NCI-H2107 (cell line): ENCODE measurements around the gene DLG5.

ENCODE experiments used
- DNase-seq: peaks from one replicate; lab custom pipeline; 2025; lab: John Stamatoyannopoulos, UW

DLG5 gene

DNA sequence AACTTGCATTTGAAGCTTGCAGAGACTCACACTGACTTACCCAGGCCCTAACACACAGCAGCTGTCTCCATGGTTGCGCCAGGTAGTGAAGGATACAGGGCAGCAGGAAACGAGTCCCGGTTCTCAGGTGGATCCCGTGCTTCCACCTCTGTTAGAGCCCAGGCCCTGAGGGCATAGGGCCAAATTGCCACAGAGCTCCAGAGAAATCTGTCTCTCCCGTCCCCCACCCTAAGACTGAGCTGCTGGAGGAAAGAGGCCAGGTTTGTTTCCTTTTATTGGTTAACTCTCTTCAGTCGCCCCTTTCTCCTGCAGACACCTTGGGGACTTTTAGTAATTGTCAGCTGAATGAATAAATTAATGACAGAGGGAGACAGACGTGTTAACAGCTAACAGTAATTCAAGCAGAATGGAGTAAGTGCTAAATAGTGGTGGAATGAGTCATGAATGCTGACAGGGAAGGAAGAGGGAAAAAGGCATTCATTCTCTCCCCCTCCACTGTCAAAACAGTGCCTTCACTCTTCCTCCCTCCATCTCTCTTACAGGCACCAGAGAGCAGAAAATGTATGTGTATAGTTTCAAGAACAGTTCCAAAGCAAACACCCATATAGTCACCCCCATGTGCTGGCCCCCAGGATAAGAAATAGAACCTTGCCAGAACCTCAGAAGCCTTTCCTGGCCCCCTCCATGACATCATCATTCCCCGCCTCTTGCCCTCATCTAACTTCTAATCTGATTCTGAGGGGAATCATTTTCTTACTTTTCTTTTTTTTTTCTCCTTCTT is 16.8 kb upstream of the DLG5 start:
- DNase-seq = no peak

DNA sequence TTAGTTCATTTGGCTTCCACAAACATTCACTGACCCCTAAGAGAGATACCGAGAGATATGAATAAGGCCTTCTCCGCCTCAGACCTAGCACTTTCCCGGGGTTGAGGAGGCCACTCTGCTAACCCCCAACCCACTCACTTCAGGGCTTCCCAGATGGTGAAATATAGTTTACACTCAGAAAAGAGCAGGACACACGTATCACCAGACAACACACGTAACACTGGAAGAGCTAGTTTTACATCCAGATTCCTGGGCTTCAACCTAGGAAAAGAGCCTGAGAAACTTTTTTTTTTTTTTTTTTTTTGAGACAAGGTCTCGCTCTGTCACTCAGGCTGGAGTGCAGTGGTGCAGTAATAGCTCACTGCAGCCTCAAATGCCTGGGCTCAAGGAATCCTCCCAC is 15.2 kb upstream of the DLG5 start:
- no peak for DNase-seq

DNA sequence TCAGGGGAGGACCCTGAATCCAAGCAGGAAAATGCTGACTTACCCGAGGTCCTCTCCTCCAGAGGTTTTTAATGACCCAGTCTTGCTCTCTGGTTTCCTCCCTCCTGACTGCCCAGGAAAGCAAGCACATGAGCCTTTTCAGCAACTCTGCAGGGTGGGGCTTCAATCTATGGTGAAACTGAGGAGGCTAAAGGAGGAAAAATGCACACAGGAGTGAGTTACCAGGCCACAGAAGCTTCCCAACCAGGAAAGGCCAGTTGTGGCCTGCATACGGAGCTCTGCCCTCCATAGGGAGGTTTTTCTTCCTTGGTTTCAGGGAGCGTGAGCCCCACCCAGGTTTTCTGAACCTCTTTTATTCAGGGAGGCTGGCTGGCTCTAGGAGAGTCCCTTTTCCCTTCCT is 14.1 kb upstream of the DLG5 start:
- no peak for DNase-seq

DNA sequence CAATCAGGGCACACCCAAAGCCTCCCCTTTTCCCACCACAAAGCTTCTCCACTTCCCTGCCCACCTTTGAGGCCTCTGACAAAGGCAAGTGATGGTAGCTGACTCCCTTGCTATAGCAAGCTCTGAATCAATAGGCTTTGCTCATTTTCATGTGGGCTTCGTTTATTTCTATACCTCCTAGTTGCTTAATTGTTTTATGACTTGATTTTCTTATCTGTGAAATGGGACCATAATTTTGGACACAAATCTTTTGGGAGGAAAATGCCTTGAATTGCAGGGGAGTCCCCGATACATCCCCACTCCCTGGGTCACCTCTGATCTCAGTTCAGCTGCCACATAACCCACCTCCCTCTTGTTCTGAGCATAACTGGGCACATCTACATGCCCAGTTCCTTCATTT is 13.7 kb upstream of the DLG5 start:
- no peak for DNase-seq

DNA sequence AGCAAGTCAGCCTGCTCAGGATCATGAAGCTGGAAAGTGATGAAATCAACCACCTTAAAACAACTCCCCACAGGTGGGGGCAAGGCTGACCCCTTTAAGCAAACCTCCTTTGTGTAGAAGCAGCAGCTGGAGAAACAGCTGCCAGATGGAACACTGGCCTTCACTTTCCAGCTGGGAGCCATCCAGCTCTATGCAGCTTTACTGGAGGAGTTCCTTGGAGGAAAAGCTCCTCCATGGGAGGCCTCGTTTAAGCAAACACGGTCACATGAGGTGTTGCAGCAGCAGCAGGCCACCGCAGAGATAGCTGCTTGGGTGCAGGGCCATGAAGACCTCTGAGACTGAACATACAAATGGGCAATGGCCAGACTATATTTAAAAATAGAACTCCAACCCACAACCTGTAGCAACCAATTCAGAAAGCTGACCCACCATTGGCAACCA is 13.0 kb upstream of the DLG5 start:
- DNase-seq = no peak

DNA sequence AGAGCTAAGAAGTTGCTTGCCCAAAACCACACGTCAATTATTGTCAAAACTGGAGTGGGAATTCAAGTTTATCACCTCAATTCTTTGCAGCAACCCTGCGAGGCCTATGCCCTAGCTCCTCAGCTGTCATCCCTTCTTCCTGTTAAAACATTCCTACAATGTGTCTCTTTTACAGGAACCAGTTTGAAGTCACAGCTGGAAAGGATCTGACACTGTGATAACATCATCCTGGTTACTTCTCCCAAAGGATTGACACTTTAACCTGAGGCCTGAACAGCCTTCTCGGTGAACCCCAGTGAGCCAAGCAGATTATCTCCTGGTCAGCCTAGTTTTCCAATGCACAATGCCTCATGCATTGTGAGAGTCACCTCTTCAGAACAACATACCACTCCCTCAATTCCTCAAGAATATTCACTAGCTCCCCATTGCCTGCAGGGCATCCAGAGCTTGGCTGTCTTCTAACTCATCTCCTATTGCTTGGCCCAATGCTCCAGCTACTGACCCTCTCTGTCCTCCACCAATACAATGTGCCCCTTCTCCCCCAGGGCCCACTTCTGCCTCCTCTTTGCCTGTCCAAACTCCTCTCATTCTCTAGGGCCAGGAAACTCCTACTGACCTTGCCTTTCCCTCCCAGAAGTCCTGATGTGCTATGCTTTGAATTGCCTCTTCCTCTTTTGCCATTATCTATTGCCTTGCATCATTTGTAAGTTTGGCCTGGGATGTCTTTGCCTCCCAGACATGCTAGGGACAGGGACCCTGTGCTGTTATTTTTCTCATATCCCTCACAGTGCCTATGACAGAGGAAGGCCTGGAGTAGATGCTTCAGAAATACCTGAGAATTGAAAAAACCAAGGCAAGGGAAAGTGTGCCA is 10.4 kb upstream of the DLG5 start:
- DNase-seq = no peak

DNA sequence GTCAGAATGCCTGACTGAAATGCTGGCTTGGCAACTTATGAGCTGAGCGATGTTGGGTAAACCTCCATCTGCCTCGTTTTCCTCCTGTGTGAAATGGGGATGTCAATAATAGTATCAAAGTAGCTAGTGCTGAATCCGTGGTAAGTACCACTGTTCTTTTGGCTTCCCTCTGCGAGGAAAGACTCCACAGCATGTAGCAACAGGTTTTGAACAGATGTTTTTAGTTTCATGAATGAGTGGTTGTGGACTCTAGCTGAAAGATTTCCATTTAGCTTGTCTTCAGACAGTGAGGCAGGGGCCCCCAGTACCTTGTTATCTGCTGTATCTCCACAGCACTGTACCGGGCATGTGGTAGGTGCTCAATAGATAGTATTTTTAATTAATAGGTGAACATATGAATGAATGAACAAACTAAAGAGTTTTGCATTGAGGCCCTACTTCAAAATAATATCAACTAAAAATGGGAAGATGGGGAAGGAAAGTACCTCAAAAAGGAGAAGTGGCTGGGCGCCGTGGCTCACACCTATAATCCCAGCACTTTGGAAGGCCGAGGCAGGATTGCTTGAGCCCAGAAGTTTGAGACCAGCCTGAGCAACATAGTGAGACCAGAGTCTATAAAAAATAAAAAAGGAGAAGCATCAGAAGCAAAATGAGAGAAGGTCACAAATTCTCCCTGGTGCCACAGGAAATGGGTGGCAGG is 5.6 kb upstream of the DLG5 start:
- no peak for DNase-seq

DNA sequence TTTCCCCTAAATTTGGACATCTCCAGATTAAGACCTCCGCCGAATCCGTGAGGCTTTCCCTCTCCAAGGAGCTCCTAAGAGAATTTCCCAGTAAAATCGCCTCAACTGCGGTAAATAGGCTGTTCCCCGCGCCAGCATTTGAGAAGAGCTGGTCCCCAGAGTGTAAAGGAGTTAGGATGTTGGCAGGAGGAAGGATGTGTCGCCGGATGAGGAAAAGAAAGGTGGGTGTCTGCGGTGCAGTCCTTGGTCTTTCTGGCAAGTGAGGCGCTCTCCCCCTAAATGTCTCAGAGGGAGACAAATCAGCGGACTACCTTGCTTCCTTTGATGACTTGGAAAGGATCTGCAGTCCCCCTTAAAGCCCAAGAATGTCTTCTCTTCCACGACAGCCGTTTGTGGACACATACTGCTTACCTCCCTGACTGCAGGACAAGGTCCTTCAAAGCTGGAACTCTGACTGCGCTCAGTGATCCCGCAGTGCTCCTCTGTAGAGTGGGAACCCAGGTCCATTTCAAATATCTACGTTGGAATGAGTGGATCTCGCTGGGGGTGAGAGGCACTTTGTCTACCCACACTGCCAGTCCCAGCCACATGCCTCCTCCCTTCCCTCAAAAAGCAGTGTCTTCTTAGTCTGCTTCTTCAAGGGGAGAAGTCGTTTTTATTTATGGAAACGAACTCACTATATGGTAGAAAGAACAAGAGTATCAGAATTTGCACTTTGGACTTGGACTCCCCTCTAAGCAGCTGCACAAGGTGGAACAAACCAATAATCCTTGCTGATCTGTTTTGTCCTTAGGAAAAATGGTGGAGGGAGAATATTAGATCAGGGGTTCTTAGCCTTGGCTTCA is 1.1 kb upstream of the DLG5 start:
- no peak for DNase-seq

DNA sequence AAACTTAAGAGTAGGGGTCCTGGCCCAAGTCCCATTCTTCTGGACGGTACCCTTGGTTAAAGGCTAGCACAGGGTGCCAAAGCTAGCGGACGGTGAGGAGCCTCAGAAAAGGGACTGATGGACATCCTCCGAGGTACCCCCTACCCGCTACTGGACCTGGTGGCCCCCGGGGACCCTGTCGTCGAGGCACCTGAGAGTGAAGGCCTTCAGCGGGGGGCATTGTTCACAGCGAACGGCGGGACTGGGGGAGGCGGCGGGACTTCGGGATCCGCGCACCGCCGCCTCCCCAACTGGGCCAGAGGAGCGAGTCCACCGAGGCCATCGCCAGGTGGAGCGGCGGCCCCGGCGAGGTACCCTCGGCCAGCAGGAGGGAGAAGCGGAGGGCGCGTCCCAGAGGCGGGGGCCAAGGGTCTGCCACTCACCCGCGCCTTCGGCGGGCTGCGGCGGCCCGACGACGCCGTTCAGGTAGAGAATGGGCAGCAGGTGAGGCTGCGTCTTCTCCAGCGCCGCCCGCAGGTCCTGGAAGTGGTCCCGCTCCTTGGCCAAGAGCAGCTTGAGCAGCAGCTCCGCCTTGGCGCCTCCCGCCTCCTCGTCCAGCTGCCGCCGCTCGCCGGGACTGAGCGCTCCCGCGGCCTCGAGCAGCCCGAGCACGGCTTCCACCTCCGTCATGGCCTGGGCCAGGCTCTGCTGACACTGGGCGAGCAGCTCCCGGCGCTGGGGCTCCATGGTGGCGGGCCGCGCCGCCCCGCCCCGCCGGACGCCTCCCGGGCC is 575 bp downstream of the DLG5 start:
- DNase-seq = no peak

DNA sequence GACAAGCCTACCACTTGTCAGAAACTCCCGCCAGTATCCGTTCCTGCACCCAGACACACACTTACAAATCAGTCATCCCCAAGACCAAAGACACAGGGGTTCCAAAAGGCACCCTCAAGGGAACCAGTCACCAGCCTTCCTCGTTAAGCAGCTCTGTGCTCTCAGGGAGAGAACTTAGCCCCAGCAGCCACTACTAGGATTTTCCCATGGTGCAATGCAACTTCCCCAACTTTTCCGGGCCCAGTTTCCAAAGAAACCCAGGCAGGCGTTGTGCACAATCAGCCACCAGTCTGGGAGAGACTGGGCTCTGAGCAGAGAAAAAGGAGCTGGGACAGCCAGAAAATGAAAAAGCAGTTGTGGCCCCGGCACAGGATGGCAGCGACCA is 1.2 kb downstream of the DLG5 start:
- DNase-seq = no peak

DNA sequence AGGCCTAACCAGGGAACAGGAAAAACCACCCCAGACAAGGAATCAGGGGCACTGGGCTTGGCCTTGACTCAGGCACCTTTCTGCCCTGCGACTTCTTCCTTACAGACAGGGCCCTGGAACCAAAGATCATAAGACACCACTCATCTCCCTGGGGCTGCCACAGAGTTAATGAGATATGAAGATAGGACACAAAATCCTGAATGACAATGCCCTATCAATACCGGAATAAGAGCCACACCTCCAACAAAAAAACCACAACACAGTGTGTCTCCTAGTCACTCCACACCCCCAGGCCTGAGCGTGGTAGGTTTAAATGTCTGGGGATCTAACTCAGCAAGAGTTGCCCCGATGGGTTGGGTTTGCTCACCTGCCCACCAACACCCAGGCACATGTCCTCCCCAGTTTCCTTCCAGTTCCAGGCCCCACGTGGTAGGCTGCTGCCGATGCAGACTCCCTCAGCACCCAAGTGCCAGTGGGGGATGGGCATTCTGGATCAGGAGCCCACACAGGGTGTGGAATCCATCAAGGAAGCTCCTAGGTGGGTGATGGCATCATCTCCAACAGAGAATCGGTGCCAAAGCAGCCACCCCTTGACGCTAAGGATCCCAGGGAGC is 3.9 kb downstream of the DLG5 start:
- no peak for DNase-seq

DNA sequence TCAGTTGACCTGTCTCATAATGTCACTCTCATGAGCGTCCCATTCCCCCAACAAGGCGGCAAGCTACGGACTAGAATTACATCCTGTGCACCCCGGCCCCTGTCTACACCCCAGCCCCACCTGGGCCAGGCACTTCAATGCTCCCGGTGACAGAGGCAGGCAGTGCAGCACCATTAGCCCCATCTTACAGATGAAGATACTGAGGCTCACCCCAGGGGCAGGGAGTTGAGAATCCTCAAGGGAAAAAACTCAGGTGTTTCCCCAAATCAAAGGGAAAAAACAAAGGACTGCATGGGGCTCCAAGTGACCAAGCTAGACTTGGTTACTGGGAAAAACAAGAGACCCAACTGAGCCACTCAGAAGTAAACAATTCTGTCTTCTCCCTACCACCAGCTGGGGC is 4.5 kb downstream of the DLG5 start:
- no peak for DNase-seq

DNA sequence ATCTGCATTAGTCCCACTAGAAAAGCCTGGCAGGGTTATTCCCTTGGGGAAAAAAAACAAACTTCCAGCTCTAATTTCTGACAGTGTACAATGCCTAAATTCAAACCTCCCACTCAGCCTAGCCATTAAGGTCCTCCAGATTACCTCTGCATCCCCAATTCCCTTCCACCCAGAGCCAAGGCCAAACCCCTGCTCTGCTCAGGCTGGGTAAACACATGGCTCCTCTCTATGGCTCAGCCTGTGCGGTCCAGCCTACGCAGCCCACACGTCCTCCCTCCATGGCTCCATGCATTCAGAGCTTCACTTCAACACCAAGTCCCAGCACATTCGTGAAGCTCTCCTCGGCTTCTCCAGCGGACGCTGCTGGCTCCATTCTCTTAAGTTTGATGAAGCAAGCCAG is 5.2 kb downstream of the DLG5 start:
- peak; percentile 9 for DNase-seq

DNA sequence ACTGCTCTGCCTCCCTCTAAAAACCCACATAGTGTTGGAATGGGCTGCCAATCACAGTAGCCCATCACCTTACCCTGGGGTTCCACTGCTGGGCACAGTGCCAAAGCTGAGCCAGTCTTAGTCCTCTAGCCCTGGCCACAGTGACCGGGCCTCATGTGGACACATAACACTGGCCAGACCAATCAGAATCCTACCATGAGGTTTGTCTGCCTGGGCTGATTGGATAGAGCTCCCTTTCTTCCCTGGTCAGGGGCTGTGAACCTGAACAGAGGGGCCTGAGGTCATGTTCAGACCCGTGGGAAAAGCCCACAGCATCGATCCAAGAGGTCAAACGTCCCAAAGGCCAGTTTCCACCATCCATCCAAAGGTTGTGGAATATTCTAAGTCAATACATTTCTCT is 6.1 kb downstream of the DLG5 start:
- no peak for DNase-seq

DNA sequence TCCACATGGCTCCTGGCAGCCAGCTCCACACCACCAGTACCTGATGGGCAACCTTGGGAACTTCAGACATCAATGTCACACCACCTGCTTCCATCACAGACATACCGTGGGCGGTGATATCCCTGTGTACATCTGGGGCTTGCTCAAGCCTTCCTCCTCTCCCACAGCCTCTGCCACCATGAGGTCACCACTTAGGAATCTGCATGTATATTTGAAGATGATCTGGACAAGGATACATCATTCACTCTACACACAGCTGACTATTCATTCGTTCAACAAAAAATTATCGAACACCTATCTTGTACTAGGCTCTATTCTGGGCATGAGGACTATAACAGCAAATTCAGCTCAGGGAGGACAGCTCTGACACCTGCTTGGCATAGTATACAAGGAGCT is 6.8 kb downstream of the DLG5 start:
- no peak for DNase-seq

DNA sequence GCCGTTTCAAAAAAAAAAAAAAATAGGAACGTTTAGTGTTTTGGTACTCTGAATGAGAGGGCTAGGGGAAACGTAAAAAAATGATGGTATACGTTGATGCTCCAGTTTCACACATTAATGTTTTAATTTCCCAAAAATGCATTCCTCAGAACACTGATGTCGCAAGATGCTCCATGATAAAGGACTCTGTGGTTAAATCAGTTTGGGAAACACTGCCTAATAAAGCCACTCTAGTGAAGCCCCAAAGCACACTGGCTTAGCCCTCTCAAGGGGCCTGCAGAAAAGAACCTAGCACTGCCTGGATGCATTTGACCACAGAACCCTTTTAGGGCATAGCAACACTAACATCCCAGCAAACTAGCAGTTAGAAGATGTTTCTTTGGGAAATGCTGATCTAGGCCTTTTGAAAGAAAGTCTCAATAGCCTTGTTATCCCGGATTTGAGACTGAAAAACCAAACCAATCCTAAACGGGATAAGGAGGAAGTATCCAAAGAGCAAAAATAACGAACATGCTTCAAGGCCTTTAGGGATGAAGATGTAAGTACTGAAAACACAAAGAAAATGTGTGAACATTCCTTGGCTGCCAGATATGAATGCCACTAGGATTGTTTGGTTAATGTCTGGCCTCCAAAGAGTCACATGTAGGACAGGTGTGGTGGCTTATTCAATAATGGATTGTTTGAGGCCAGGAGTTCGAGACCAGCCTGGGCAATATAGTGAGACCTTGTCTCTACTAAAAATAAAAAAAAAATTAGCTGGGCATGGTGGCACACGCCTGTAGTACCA is 11.0 kb downstream of the DLG5 start:
- DNase-seq = no peak

DNA sequence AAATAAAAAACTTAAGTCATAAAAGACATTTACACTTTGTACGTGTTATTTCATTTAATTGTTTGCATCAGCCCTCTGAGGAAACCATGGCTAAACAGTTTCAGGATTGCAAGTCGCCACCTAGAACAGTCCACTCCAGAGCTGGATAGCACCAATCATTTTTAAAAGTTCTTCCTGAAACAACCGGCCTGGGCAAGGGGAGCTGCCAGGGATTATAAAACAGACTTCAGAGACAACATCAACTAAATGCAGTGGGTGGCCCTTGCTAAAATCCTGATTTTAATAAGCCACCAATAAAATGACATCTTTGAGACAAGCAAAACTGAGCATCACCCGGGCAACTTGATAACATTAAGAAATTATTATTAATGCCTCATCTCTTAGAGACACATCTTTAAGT is 13.5 kb downstream of the DLG5 start:
- DNase-seq = no peak

DNA sequence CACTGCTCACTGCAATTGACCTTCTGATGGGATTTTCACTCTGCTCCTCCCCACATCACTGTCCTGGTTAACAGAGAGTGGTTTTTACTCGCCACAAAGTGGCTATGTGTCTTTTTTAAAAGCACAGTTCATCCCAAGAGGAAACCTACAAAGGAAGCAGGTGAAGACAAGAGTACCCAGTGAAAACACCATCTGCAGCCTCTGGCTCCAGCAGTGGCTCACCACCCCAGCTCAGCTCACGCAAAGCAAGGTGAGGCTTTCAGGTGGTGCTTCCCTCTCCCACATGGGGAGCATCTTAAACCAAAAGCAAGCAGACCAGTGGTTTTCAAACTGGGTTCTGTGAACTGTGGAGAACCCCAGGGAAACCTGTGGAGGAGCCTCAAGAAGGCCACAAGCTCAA is 14.0 kb downstream of the DLG5 start:
- DNase-seq = no peak

DNA sequence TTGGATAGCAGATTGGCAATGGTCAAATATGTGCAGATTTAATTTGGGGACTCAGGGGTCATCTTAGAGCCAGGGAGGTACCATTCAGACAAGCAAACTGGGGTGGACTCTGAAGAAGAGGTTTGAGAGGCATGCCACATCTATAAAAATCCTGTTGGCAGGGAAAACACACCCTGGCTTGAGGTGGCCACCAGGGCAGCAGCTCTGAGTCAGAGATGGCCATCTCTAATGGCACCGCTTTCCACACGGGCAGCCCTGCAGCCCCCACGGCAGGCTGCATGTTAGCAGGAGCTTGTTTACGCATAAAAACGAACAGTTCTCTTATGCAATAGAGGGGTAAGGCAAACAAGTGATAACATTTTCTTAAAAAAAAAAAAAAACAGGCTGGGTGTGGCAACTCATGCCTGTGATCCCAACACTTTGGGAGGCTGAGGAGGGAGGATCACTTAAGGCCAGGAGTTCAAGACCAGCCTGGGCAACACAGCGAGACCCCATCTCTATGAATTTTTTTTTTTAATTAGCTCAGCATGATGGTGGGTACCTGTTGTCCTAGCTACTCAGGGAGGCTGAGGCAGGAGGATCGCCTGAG is 14.9 kb downstream of the DLG5 start:
- no peak for DNase-seq
